Neuronal stem cell (in vitro differentiated cells): ENCODE measurements around the gene SLC38A10.

Experiments used
- DNase-seq: peaks from one replicate; pipeline ENCODE4 v3.0.0-alpha.2; 2013; ENCODE audit warnings: low spot score
- H2AFZ ChIP-seq: one replicate; pipeline ENCODE4 v1.6.1; 2013; ENCODE audit warnings: mild to moderate bottlenecking, low read length, inconsistent platforms
- H2AK5ac ChIP-seq: 2 replicates; pipeline ENCODE4 v1.6.1; 2013; ENCODE audit warnings: low read depth, mild to moderate bottlenecking, inconsistent platforms, low read length, moderate library complexity, mixed read lengths
- H2BK120ac ChIP-seq: 2 replicates; pipeline ENCODE4 v1.6.1; 2013; ENCODE audit warnings: low read depth, mild to moderate bottlenecking, inconsistent platforms, low read length, moderate library complexity, mixed read lengths
- H2BK12ac ChIP-seq: one replicate; pipeline ENCODE4 v1.6.1; 2013; ENCODE audit warnings: low read length, inconsistent platforms
- H2BK15ac ChIP-seq: 2 replicates; pipeline ENCODE4 v1.6.1; 2013; ENCODE audit warnings: mild to moderate bottlenecking, low read length, inconsistent platforms, mixed read lengths
- H2BK5ac ChIP-seq: one replicate; pipeline ENCODE4 v1.6.1; 2013; ENCODE audit warnings: inconsistent platforms, mild to moderate bottlenecking, low read length, moderate library complexity
- H3K14ac ChIP-seq: one replicate; pipeline ENCODE4 v1.6.1; 2013; ENCODE audit warnings: low read length, inconsistent platforms
- H3K18ac ChIP-seq: 2 replicates; pipeline ENCODE4 v1.6.1; 2013; ENCODE audit warnings: low read length, inconsistent platforms
- H3K23ac ChIP-seq: 2 replicates; pipeline ENCODE4 v1.6.1; 2013; ENCODE audit warnings: low read depth, mild to moderate bottlenecking, mixed read lengths, low read length, inconsistent platforms; ENCODE audit not compliant: poor library complexity
- H3K27ac ChIP-seq: replicated peaks from 3 replicates; pipeline ENCODE4 v1.5.1; 2013; ENCODE audit warnings: low read length, inconsistent platforms
- H3K27me3 ChIP-seq, 3 experiments: 2 replicates each; pipeline ENCODE4 v1.6.1; 2013; ENCODE audit warnings: low read length in 3 of 3, mild to moderate bottlenecking in 2 of 3, inconsistent platforms in 1 of 3, low read depth in 1 of 3, mixed read lengths in 1 of 3, moderate library complexity in 1 of 3; ENCODE audit not compliant: control insufficient read depth in 3 of 3, insufficient read depth in 3 of 3
- H3K36me3 ChIP-seq, 2 donors: replicated peaks in 1 of 2; 2 replicates each; pipeline ENCODE4 v1.6.1; 2013; ENCODE audit warnings: low read length in 2 of 2; ENCODE audit not compliant: control insufficient read depth in 2 of 2, insufficient read depth in 2 of 2
- H3K4ac ChIP-seq: 2 replicates; pipeline ENCODE4 v1.6.1; 2013; ENCODE audit warnings: inconsistent platforms, mild to moderate bottlenecking, low read length, moderate library complexity
- H3K4me1 ChIP-seq, 2 donors: 1 replicate in 1 of 2; 2 replicates in 1 of 2; pipeline ENCODE4 v1.6.1; 2013; ENCODE audit warnings: low read length in 2 of 2, low read depth in 1 of 2; ENCODE audit not compliant: control insufficient read depth in 2 of 2, insufficient read depth in 1 of 2
- H3K4me2 ChIP-seq: one replicate; pipeline ENCODE4 v1.6.1; 2013; ENCODE audit warnings: mild to moderate bottlenecking, low read length, inconsistent platforms; ENCODE audit not compliant: insufficient read depth, poor library complexity, severe bottlenecking
- H3K4me3 ChIP-seq, 2 donors: 2 replicates each; pipeline ENCODE4 v1.5.1; 2013; ENCODE audit warnings: low read length in 2 of 2, mild to moderate bottlenecking in 2 of 2, inconsistent platforms in 1 of 2, moderate library complexity in 1 of 2
- H3K79me1 ChIP-seq: one replicate; pipeline ENCODE4 v1.6.1; 2013; ENCODE audit warnings: low read depth, mild to moderate bottlenecking, inconsistent platforms, low read length, moderate library complexity
- H3K9ac ChIP-seq: one replicate; pipeline ENCODE4 v1.6.1; 2013; ENCODE audit warnings: mild to moderate bottlenecking, low read depth, low read length, inconsistent platforms; ENCODE audit not compliant: poor library complexity
- H3K9me3 ChIP-seq, 2 donors: replicated peaks in 1 of 2; 2 replicates each; pipeline versions ENCODE3 to v1.6.1; 2013; ENCODE audit warnings: low read length in 2 of 2, mild to moderate bottlenecking in 2 of 2, inconsistent platforms in 1 of 2, low read depth in 1 of 2, mixed read lengths in 1 of 2, moderate library complexity in 1 of 2; ENCODE audit not compliant: control insufficient read depth in 2 of 2, insufficient read depth in 1 of 2
- H4K8ac ChIP-seq: one replicate; pipeline ENCODE4 v1.6.1; 2013; ENCODE audit warnings: low read depth, mild to moderate bottlenecking, inconsistent platforms, low read length, moderate library complexity
- H4K91ac ChIP-seq: one replicate; pipeline ENCODE4 v1.6.1; 2013; ENCODE audit warnings: low read length, low read depth, mild to moderate bottlenecking, inconsistent platforms; ENCODE audit not compliant: poor library complexity
- WGBS, 2 donors: extraction: QIAGEN DNeasy Blood & Tissue Kit; methylation state at CpG; one replicate each; pipeline ENCODE4 v1.1.7; 2013; ENCODE audit warnings: missing lambda C conversion rate in 2 of 2, mixed read lengths in 1 of 2; ENCODE audit not compliant: insufficient read length in 2 of 2, insufficient replicate concordance in 1 of 2; ENCODE audit errors: extremely low coverage in 2 of 2; 5-methylcytosine and 5-hydroxymethylcytosine counted together

Gene SLC38A10

GRCh38 chr17:81335773-81336157, 40.7 kb upstream of the SLC38A10 start:
- peaks cover 10% of the 10 kb centered on the region for H3K79me1 ChIP-seq
- no peak overlapping the region for H4K91ac ChIP-seq
- H3K27me3 ChIP-seq, result peaks cover 0 to 38% (median 3%) of the 10 kb centered on the region in 3 experiments
- H2AFZ ChIP-seq, result no peak overlapping the region
- peak overlapping the region; percentile 33 for H3K18ac ChIP-seq
- H3K4me2 ChIP-seq, result no peak overlapping the region
- H3K4ac ChIP-seq, result no peak overlapping the region
- H3K36me3 ChIP-seq, result peaks cover 0 to 4% of the 10 kb centered on the region in 2 donors
- no peak overlapping the region for H3K9ac ChIP-seq
- peak overlapping the region; percentile 91 for H2BK5ac ChIP-seq
- H3K9me3 ChIP-seq, result no peaks in the 10 kb centered on the region
- no peak overlapping the region for H2BK12ac ChIP-seq
- H3K27ac ChIP-seq, result no peak overlapping the region
- H4K8ac ChIP-seq, result no peak overlapping the region
- H3K4me1 ChIP-seq, result peaks cover 38 to 40% of the 10 kb centered on the region in 2 donors
- peak overlapping the region; percentile 68 for H2AK5ac ChIP-seq
- H3K14ac ChIP-seq, result no peak overlapping the region
- no peak overlapping the region for H2BK120ac ChIP-seq
- H2BK15ac ChIP-seq, result no peak overlapping the region
- H3K4me3 ChIP-seq, result no peak overlapping the region
- DNase-seq, result no peak
- no CpG with 5 or more reads among the region's 9 CpGs for WGBS, 2 donors
- H3K23ac ChIP-seq, result peak overlapping the region; percentile 12

GRCh38 chr17:81334987-81335772, 40.1 kb upstream of the SLC38A10 start:
- Histone ChIP-seq H3K27ac (no peak overlapping the region), H2BK5ac (peak overlapping the region; percentile 91), H3K36me3 (no peaks in the 10 kb centered on the region), H3K27me3 (peaks cover 0 to 44% (median 0%) of the 10 kb centered on the region in 3 experiments), H2AFZ (no peak overlapping the region), H3K4me3 (no peak overlapping the region), H2BK120ac (no peak overlapping the region), H3K4me2 (no peak overlapping the region), H3K9me3 (no peaks in the 10 kb centered on the region), H2BK15ac (peak overlapping the region; percentile 63), H3K23ac (peak overlapping the region; percentile 12), H3K18ac (peak overlapping the region; percentile 70), H4K91ac (no peak overlapping the region), H4K8ac (no peak overlapping the region), H3K79me1 (peaks cover 6% of the 10 kb centered on the region), H3K4ac (peak overlapping the region; percentile 8), H3K9ac (peak overlapping the region; percentile 63), H2AK5ac (peak overlapping the region; percentile 68), H2BK12ac (peak overlapping the region; percentile 93), H3K14ac (peak overlapping the region; percentile 90), H3K4me1 (peaks cover 34 to 40% of the 10 kb centered on the region in 2 donors)
- no peak for DNase-seq
- no CpG with 5 or more reads among the region's 14 CpGs for WGBS, 2 donors

- Histone ChIP-seq H4K91ac (no peak overlapping the region), H3K18ac (peak overlapping the region; percentile 84), H3K4me3 (no peak overlapping the region), H2AFZ (no peak overlapping the region), H2BK120ac (peak overlapping the region; percentile 74), H3K4ac (no peak overlapping the region), H3K23ac (peak overlapping the region; percentile 75), H2BK5ac (peak overlapping the region; percentile 91), H3K9ac (peak overlapping the region; percentile 63), H3K27me3 (peaks cover 0 to 49% (median 0%) of the 10 kb centered on the region in 3 experiments), H2BK12ac (peak overlapping the region; percentile 93), H2AK5ac (peak overlapping the region; percentile 68), H3K27ac (no peak overlapping the region), H3K4me1 (peaks cover 36 to 39% of the 10 kb centered on the region in 2 donors), H3K36me3 (no peaks in the 10 kb centered on the region), H3K14ac (no peak overlapping the region), H3K79me1 (peaks cover 1% of the 10 kb centered on the region), H3K4me2 (no peak overlapping the region), H4K8ac (no peak overlapping the region), H3K9me3 (no peaks in the 10 kb centered on the region), H2BK15ac (peak overlapping the region; percentile 63)
- no peak for DNase-seq
- WGBS, 2 donors, result no CpG with 5 or more reads among the region's 12 CpGs
These were observed 39.3 kb upstream of the SLC38A10 start for GRCh38 chr17:81334391-81334901.

GRCh38 chr17:81333616-81334368, 38.7 kb upstream of the SLC38A10 start:
- Histone ChIP-seq H2BK5ac (peak overlapping the region; percentile 91), H2AFZ (no peak overlapping the region), H3K14ac (peak overlapping the region; percentile 47), H2BK12ac (peak overlapping the region; percentile 30), H2AK5ac (peak overlapping the region; percentile 68), H3K4me2 (no peak overlapping the region), H2BK120ac (no peak overlapping the region), H3K9ac (peak overlapping the region; percentile 12), H3K23ac (peak overlapping the region; percentile 61), H3K9me3 (no peaks in the 10 kb centered on the region), H3K27ac (no peak overlapping the region), H2BK15ac (peak overlapping the region; percentile 82), H3K4ac (peak overlapping the region; percentile 45), H3K36me3 (no peaks in the 10 kb centered on the region), H3K4me1 (peaks cover 39 to 40% of the 10 kb centered on the region in 2 donors), H4K8ac (no peak overlapping the region), H3K79me1 (no peaks in the 10 kb centered on the region), H3K18ac (peak overlapping the region; percentile 60), H3K4me3 (no peak overlapping the region), H4K91ac (no peak overlapping the region), H3K27me3 (peaks cover 0 to 49% (median 0%) of the 10 kb centered on the region in 3 experiments)
- no peak for DNase-seq
- no CpG with 5 or more reads among the region's 24 CpGs for WGBS, 2 donors
